Measurements from ENCODE around the gene ATP6V1G3.

The ATP6V1G3 gene

GRCh38 chr1:198497326-198498102 is 43.0 kb downstream of the ATP6V1G3 start:
- H3K27me3 Mint-ChIP-seq (ENCODE audit: low read depth, poor library complexity): no peaks in the 10 kb centered on the region
- H3K27ac Mint-ChIP-seq: no peak overlapping the region
- TF ChIP-seq CTCF (IDR thresholded peaks at IDR 0.05): no peak
- peaks cover 6% of the 10 kb centered on the region for H3K9me3 Mint-ChIP-seq
- H3K4me1 Mint-ChIP-seq: no peaks in the 10 kb centered on the region
- no peak overlapping the region for H3K4me3 Mint-ChIP-seq
- DNase-seq: no peak
- no peaks in the 10 kb centered on the region for H3K36me3 Mint-ChIP-seq (ENCODE audit: low read depth)

GRCh38 chr1:198496216-198497143 is 44.0 kb downstream of the ATP6V1G3 start:
- TF ChIP-seq CTCF (IDR thresholded peaks at IDR 0.05): no peak
- no peak for DNase-seq
- Mint-ChIP-seq H3K4me1 (no peaks in the 10 kb centered on the region), H3K4me3 (no peak overlapping the region), H3K27ac (peak overlapping the region; percentile 13), H3K9me3 (peaks cover 5% of the 10 kb centered on the region), H3K36me3 (ENCODE audit: low read depth) (no peaks in the 10 kb centered on the region), H3K27me3 (ENCODE audit: low read depth, poor library complexity) (no peaks in the 10 kb centered on the region)

DNA sequence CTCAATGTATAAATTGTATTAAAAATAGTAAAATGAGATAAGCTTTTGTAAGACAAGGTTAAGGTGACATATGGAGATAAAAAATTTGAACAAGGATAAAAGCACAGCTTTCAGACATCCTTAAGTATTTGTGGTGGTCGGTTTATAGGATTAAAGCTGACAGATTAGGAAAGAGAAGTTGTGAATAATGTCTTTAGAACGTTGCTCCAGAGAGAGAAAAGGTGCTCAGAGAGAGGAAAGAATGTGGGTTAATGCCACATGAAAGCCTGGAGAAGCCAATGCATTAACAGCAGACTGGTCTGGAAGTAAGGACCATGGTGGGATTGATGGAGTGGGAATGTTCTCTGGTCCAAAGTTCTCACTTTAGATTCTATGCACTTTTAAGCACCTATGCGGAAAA is 44.8 kb downstream of the ATP6V1G3 start:
- TF ChIP-seq CTCF (IDR thresholded peaks at IDR 0.05): no peak
- H3K36me3 Mint-ChIP-seq (ENCODE audit: low read depth): no peaks in the 10 kb centered on the region
- no peak for DNase-seq

GRCh38 chr1:198494658-198495103 is 45.8 kb downstream of the ATP6V1G3 start:
- Mint-ChIP-seq H3K4me3 (no peak overlapping the region), H3K27me3 (ENCODE audit: low read depth, poor library complexity) (no peaks in the 10 kb centered on the region), H3K36me3 (ENCODE audit: low read depth) (no peaks in the 10 kb centered on the region), H3K9me3 (no peaks in the 10 kb centered on the region), H3K4me1 (no peaks in the 10 kb centered on the region), H3K27ac (peak overlapping the region; percentile 34)
- DNase-seq: no peak
- TF ChIP-seq CTCF (IDR thresholded peaks at IDR 0.05): no peak

More for the DNA sequence above, 44.8 kb downstream of the ATP6V1G3 start:
- H3K4me3 Mint-ChIP-seq: no peak overlapping the region
- no peaks in the 10 kb centered on the region for H3K4me1 Mint-ChIP-seq
- H3K27me3 Mint-ChIP-seq (ENCODE audit: low read depth, poor library complexity): no peaks in the 10 kb centered on the region
- peaks cover 5% of the 10 kb centered on the region for H3K9me3 Mint-ChIP-seq
- no peak overlapping the region for H3K27ac Mint-ChIP-seq

DNA sequence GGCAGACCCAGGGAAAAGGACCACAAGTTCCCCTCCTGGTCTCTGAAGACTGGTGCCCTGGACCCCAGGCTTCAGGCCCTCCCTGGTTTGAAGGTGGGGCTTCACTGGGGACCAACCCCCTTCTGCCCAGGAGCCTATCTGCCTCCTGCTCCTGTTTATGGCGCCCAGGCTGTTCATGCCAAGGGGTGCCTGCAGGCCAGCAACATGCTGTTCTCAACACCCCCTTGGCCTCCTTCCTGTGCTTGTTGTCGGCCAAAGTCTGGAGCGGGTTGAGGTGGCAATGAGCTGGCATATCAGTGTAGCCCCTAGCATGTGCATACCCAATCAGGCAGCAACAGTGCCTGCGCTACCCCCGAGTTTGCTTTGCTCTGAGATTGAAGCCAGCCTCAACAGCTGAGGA is 46.3 kb downstream of the ATP6V1G3 start:
- no peaks in the 10 kb centered on the region for H3K4me1 Mint-ChIP-seq
- H3K27me3 Mint-ChIP-seq (ENCODE audit: low read depth, poor library complexity): no peaks in the 10 kb centered on the region
- H3K27ac Mint-ChIP-seq: no peak overlapping the region
- no peak overlapping the region for H3K4me3 Mint-ChIP-seq
- TF ChIP-seq CTCF (IDR thresholded peaks at IDR 0.05): no peak
- no peaks in the 10 kb centered on the region for H3K36me3 Mint-ChIP-seq (ENCODE audit: low read depth)
- DNase-seq: no peak
- H3K9me3 Mint-ChIP-seq: no peaks in the 10 kb centered on the region
